Measurements from ENCODE around the gene PNRC1.
A peak's percentile ranks its signal among the peaks of the same experiment; 100 is the strongest.
"Not testable (repeated sequence)": the region's sequence is repeated elsewhere in the genome, so short reads cannot be mapped to it uniquely, and the experiment has no call there.

PNRC1 gene

GRCh38 chr6:89100114-89100513 is 19.6 kb downstream of the PNRC1 start:
- DNase-seq = no peak
- no peaks in the 10 kb centered on the region for H3K36me3 Mint-ChIP-seq
- H3K4me3 Mint-ChIP-seq = no peak overlapping the region
- no peaks in the 10 kb centered on the region for H3K9me3 Mint-ChIP-seq
- H3K27ac Mint-ChIP-seq = no peak overlapping the region
- CTCF ChIA-PET = no interaction called here
- H3K4me1 Mint-ChIP-seq = no peaks in the 10 kb centered on the region
- H3K27me3 Mint-ChIP-seq = no peaks in the 10 kb centered on the region

GRCh38 chr6:89110284-89110683 is 29.7 kb downstream of the PNRC1 start:
- no peak overlapping the region for H3K4me3 Mint-ChIP-seq
- H3K9me3 Mint-ChIP-seq = no peaks in the 10 kb centered on the region
- no peak overlapping the region for H3K27ac Mint-ChIP-seq
- no peak for DNase-seq
- CTCF ChIA-PET = no interaction called here
- no peaks in the 10 kb centered on the region for H3K36me3 Mint-ChIP-seq
- no peaks in the 10 kb centered on the region for H3K4me1 Mint-ChIP-seq
- H3K27me3 Mint-ChIP-seq = no peaks in the 10 kb centered on the region

- CTCF ChIA-PET = no interaction called here
- H3K4me3 Mint-ChIP-seq = no peak overlapping the region
- H3K4me1 Mint-ChIP-seq = peaks cover 2% of the 10 kb centered on the region
- no peaks in the 10 kb centered on the region for H3K9me3 Mint-ChIP-seq
- H3K27me3 Mint-ChIP-seq = peaks cover 9% of the 10 kb centered on the region
- no peak for DNase-seq
- no peaks in the 10 kb centered on the region for H3K36me3 Mint-ChIP-seq
- no peak overlapping the region for H3K27ac Mint-ChIP-seq
These were observed 31.4 kb downstream of the PNRC1 start for GRCh38 chr6:89111933-89112332.

GRCh38 chr6:89116702-89117101 is 36.2 kb downstream of the PNRC1 start:
- DNase-seq = no peak
- Mint-ChIP-seq H3K27ac (no peak overlapping the region), H3K9me3 (no peaks in the 10 kb centered on the region), H3K36me3 (no peaks in the 10 kb centered on the region), H3K27me3 (peaks cover 38% of the 10 kb centered on the region), H3K4me3 (peak overlapping the region; percentile 68), H3K4me1 (peaks cover 6% of the 10 kb centered on the region)
- CTCF ChIA-PET = interaction anchor here (0.9 kb wide), 1 partner anchor 134 kb away, joined by 4 read pairs; no protein-coding TSS in a partner anchor

GRCh38 chr6:89117211-89118108 is 36.9 kb downstream of the PNRC1 start, which contains the start of gene SRSF12:
Gene SRSF12 (minus strand): TSS chr6:89118071. CDS start chr6:89117887, 184 bp downstream.
- no peaks in the 10 kb centered on the region for H3K9me3 Mint-ChIP-seq
- CTCF ChIA-PET = interaction anchor here (1.1 to 1.9 kb wide), 3 partner anchors 34 to 134 kb away, joined by 4 to 5 read pairs (median 4); no protein-coding TSS in a partner anchor
- no peaks in the 10 kb centered on the region for H3K36me3 Mint-ChIP-seq
- H3K4me1 Mint-ChIP-seq = peaks cover 6% of the 10 kb centered on the region
- no peak within 1 kb of the TSS for H3K27ac Mint-ChIP-seq
- H3K27me3 Mint-ChIP-seq = peaks cover 38% of the 10 kb centered on the region
- H3K4me3 Mint-ChIP-seq = peak within 1 kb of the TSS; percentile 68
- DNase-seq = peak; percentile 45

- no peak for DNase-seq
- Mint-ChIP-seq H3K27ac (no peak overlapping the region), H3K4me1 (peaks cover 6% of the 10 kb centered on the region), H3K4me3 (peak overlapping the region; percentile 35), H3K9me3 (no peaks in the 10 kb centered on the region), H3K27me3 (peaks cover 38% of the 10 kb centered on the region), H3K36me3 (no peaks in the 10 kb centered on the region)
- CTCF ChIA-PET = interaction anchor here (0.6 to 1.9 kb wide), 2 partner anchors 135 to 137 kb away, joined by 3 to 4 read pairs; no protein-coding TSS in a partner anchor
These were observed 38.4 kb downstream of the PNRC1 start for GRCh38 chr6:89118931-89119330.

GRCh38 chr6:89120371-89120770 is 39.8 kb downstream of the PNRC1 start:
- no peaks in the 10 kb centered on the region for H3K36me3 Mint-ChIP-seq
- peaks cover 6% of the 10 kb centered on the region for H3K4me1 Mint-ChIP-seq
- CTCF ChIA-PET = interaction anchor here (0.6 to 0.9 kb wide), 2 partner anchors 18 to 137 kb away, joined by 3 read pairs; no protein-coding TSS in a partner anchor
- DNase-seq = no peak
- no peak overlapping the region for H3K4me3 Mint-ChIP-seq
- H3K9me3 Mint-ChIP-seq = no peaks in the 10 kb centered on the region
- peaks cover 38% of the 10 kb centered on the region for H3K27me3 Mint-ChIP-seq
- no peak overlapping the region for H3K27ac Mint-ChIP-seq

GRCh38 chr6:89121934-89122333 is 41.4 kb downstream of the PNRC1 start:
- CTCF ChIA-PET = interaction anchor here (1.3 to 1.6 kb wide), 3 partner anchors 23 to 139 kb away, joined by 3 to 5 read pairs (median 3); no protein-coding TSS in a partner anchor
- Mint-ChIP-seq H3K27me3 (peaks cover 30% of the 10 kb centered on the region), H3K4me3 (no peak overlapping the region), H3K4me1 (peaks cover 4% of the 10 kb centered on the region), H3K9me3 (no peaks in the 10 kb centered on the region), H3K36me3 (no peaks in the 10 kb centered on the region), H3K27ac (no peak overlapping the region)
- no peak for DNase-seq

GRCh38 chr6:89122625-89123024 is 42.1 kb downstream of the PNRC1 start:
- Mint-ChIP-seq H3K36me3 (no peaks in the 10 kb centered on the region), H3K27ac (no peak overlapping the region), H3K4me3 (no peak overlapping the region), H3K27me3 (peaks cover 24% of the 10 kb centered on the region), H3K4me1 (no peaks in the 10 kb centered on the region), H3K9me3 (no peaks in the 10 kb centered on the region)
- DNase-seq = peak; percentile 25
- CTCF ChIA-PET = interaction anchor here (1.2 to 1.6 kb wide), 3 partner anchors 11 to 250 kb away, joined by 5 read pairs; no protein-coding TSS in a partner anchor

- H3K27ac Mint-ChIP-seq, H3K36me3 Mint-ChIP-seq, H3K4me1 Mint-ChIP-seq, H3K27me3 Mint-ChIP-seq, H3K4me3 Mint-ChIP-seq, CTCF ChIA-PET, DNase-seq, H3K9me3 Mint-ChIP-seq: not testable (repeated sequence)
These were observed 47.7 kb downstream of the PNRC1 start for GRCh38 chr6:89128256-89128671.

GRCh38 chr6:89131599-89131998 is 51.0 kb downstream of the PNRC1 start:
- H3K4me1 Mint-ChIP-seq = no peaks in the 10 kb centered on the region
- H3K4me3 Mint-ChIP-seq = no peak overlapping the region
- CTCF ChIA-PET = no interaction called here
- no peak overlapping the region for H3K27ac Mint-ChIP-seq
- no peak for DNase-seq
- peaks cover 6% of the 10 kb centered on the region for H3K9me3 Mint-ChIP-seq
- no peaks in the 10 kb centered on the region for H3K36me3 Mint-ChIP-seq
- H3K27me3 Mint-ChIP-seq = peaks cover 8% of the 10 kb centered on the region

- no peak overlapping the region for H3K27ac Mint-ChIP-seq
- peaks cover 8% of the 10 kb centered on the region for H3K27me3 Mint-ChIP-seq
- no peaks in the 10 kb centered on the region for H3K4me1 Mint-ChIP-seq
- no peak for DNase-seq
- H3K36me3 Mint-ChIP-seq = no peaks in the 10 kb centered on the region
- CTCF ChIA-PET = no interaction called here
- no peak overlapping the region for H3K4me3 Mint-ChIP-seq
- peaks cover 6% of the 10 kb centered on the region for H3K9me3 Mint-ChIP-seq
These were observed 51.5 kb downstream of the PNRC1 start for GRCh38 chr6:89132057-89132456.

GRCh38 chr6:89133981-89134380 is 53.4 kb downstream of the PNRC1 start:
- Mint-ChIP-seq H3K4me1 (no peaks in the 10 kb centered on the region), H3K4me3 (no peak overlapping the region), H3K27me3 (peaks cover 5% of the 10 kb centered on the region), H3K27ac (no peak overlapping the region), H3K9me3 (no peaks in the 10 kb centered on the region), H3K36me3 (no peaks in the 10 kb centered on the region)
- no peak for DNase-seq
- CTCF ChIA-PET = interaction anchor here (1.1 to 1.7 kb wide), 2 partner anchors 11 kb away, joined by 4 to 5 read pairs; no protein-coding TSS in a partner anchor

- CTCF ChIA-PET = interaction anchor here (0.5 to 1.1 kb wide), 2 partner anchors 10 to 333 kb away, joined by 3 to 4 read pairs; no protein-coding TSS in a partner anchor
- Mint-ChIP-seq H3K27ac (no peak overlapping the region), H3K4me1 (no peaks in the 10 kb centered on the region), H3K36me3 (no peaks in the 10 kb centered on the region), H3K9me3 (no peaks in the 10 kb centered on the region), H3K27me3 (peaks cover 4% of the 10 kb centered on the region), H3K4me3 (no peak overlapping the region)
- DNase-seq = no peak
These were observed 54.2 kb downstream of the PNRC1 start for GRCh38 chr6:89134723-89135122.

Data from activated naive CD4-positive, alpha-beta T cell treated with anti-CD3 and anti-CD28 coated beads, Interleukin-2, amount 10 ng/mL, durations not matched to agents 7 days and 5 days (primary cell).